Tibial nerve (tissue), 4 donors: Measurements from ENCODE around the gene KMT2B. TPM values are rescaled to one million over a fixed set of nuclear protein-coding genes. Genes with fewer than 3 reads are reported as not detected.

Source experiments
- DNase-seq, 2 donors: peaks; one replicate each; pipeline ENCODE4 v3.0.0-alpha.2; 2019; ENCODE audit warnings: low spot score in 2 of 2
- H3K27ac ChIP-seq, 4 donors: fragments of 200-600 bp; sonication (generic) in 3 of 4; one replicate each; pipeline ENCODE4 v1.5.1; 2017 to 2019; ENCODE audit warnings: mild to moderate bottlenecking in 1 of 4
- H3K27me3 ChIP-seq, 2 donors: fragments of 200-600 bp; sonication (generic) in 1 of 2; one replicate each; pipeline versions ENCODE4 v1.5.1 to v1.6.0; 2017 to 2019
- H3K36me3 ChIP-seq, 3 donors: fragments of 200-600 bp; sonication (generic); one replicate each; pipeline ENCODE4 v1.5.1; 2018 to 2019
- H3K4me1 ChIP-seq, 4 donors: fragments of 200-600 bp; sonication (generic) in 3 of 4; one replicate each; pipeline ENCODE4 v1.5.1; 2017 to 2019
- H3K4me3 ChIP-seq, 4 donors: fragments of 200-600 bp; sonication (generic) in 3 of 4; one replicate each; pipeline ENCODE4 v1.5.1; 2017 to 2019; ENCODE audit warnings: mild to moderate bottlenecking in 1 of 4, moderate library complexity in 1 of 4
- H3K9me3 ChIP-seq, 4 donors: fragments of 200-600 bp; sonication (generic) in 3 of 4; one replicate each; pipeline ENCODE4 v1.5.1; 2017 to 2019
- EP300 ChIP-seq, 2 donors: sonication (generic); formaldehyde crosslinking; IDR thresholded peaks; one replicate each; pipeline ENCODE4 v1.6.1; 2017; ENCODE audit warnings: antibody characterized with exemption in 2 of 2, mild to moderate bottlenecking in 1 of 2
- POLR2A ChIP-seq, 2 donors: fragments of 450-650 bp; IDR thresholded peaks; one replicate each; pipeline ENCODE4 v1.6.1; 2017; ENCODE audit warnings: antibody characterized with exemption in 2 of 2, mild to moderate bottlenecking in 2 of 2, moderate library complexity in 2 of 2
- WGBS, 2 donors: methylation state at CpG; one replicate each; pipeline ENCODE4 v1.1.5; 2018; 5-methylcytosine and 5-hydroxymethylcytosine counted together
- total RNA-seq, 4 donors: library from RNA; depleted of rRNA; stranded (reverse); fragments of >200 nt; gene quantifications; one replicate each; pipeline ENCODE4 v1.1.0, GENCODE V29; 2016
- TF ChIP-seq, protein P1 (sequence below), 5 experiments: fragments of 200-600 bp in 3 of 5; fragments of 450-650 bp in 2 of 5; sonication (generic) in 3 of 5; IDR thresholded peaks; one replicate each; pipeline ENCODE4 v1.5.1; 2016 to 2019; ENCODE audit warnings: antibody characterized with exemption in 5 of 5, mild to moderate bottlenecking in 3 of 5, moderate library complexity in 2 of 5

Gene KMT2B
- total RNA-seq, 4 donors from 2014 or later = 12.9 to 38.7 (median 25.5) TPM

DNA sequence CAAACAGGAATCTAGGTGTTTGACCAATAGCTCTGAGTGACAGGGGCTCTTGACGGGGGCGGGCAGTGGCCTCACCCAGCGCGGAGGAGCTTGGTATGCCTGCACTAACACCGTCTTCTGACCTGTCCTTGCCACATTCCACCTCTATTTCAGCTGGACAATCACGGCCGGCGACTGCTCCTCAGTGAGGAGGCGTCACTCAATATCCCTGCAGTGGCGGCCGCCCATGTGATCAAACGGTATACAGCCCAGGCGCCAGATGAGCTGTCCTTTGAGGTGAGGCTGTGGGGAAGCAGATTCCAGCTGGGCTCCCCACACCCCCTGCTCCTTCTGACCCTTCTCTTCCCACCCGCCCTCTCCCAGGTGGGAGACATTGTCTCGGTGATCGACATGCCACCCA is 62.3 kb downstream of the KMT2B start:
- Histone ChIP-seq H3K27me3 (no peaks in the 10 kb centered on the region), H3K36me3 (peaks cover 0 to 77% (median 0%) of the 10 kb centered on the region in 3 donors), H3K4me1 (peaks cover 0 to 24% (median 13%) of the 10 kb centered on the region in 4 donors), H3K4me3 (no peak overlapping the region), H3K27ac (no peak overlapping the region), H3K9me3 (no peaks in the 10 kb centered on the region)
- WGBS, 2 donors = 90 to 92% methylated on average over 16 of the region's 16 CpGs
- TF ChIP-seq, protein P1, sequence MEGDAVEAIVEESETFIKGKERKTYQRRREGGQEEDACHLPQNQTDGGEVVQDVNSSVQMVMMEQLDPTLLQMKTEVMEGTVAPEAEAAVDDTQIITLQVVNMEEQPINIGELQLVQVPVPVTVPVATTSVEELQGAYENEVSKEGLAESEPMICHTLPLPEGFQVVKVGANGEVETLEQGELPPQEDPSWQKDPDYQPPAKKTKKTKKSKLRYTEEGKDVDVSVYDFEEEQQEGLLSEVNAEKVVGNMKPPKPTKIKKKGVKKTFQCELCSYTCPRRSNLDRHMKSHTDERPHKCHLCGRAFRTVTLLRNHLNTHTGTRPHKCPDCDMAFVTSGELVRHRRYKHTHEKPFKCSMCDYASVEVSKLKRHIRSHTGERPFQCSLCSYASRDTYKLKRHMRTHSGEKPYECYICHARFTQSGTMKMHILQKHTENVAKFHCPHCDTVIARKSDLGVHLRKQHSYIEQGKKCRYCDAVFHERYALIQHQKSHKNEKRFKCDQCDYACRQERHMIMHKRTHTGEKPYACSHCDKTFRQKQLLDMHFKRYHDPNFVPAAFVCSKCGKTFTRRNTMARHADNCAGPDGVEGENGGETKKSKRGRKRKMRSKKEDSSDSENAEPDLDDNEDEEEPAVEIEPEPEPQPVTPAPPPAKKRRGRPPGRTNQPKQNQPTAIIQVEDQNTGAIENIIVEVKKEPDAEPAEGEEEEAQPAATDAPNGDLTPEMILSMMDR (IDR thresholded peaks at IDR 0.05) = no peak
- TF ChIP-seq POLR2A (IDR thresholded peaks at IDR 0.05) (no peak), EP300 (IDR thresholded peaks at IDR 0.05) (no peak)
- DNase-seq = no peak

DNA sequence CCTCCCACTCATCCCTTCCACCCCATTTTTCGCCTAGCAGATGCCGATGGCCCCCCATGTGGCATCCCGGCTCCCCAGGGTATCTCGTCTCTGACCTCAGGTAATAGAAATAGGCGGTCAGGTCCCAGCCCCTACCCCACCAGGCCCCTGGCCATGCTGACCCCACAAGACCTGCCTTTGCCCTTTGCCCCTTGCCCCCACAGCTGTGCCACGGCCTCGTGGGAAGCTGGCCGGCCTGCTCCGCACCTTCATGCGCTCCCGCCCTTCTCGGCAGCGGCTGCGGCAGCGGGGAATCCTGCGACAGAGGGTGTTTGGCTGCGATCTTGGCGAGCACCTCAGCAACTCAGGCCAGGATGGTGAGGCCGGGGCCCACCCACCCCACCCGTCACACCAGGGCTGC is 62.9 kb downstream of the KMT2B start:
- 89 to 92% methylated on average over 20 of the region's 20 CpGs for WGBS, 2 donors
- Histone ChIP-seq H3K36me3 (peaks cover 0 to 84% (median 0%) of the 10 kb centered on the region in 3 donors), H3K4me3 (no peak overlapping the region), H3K4me1 (peaks cover 0 to 20% (median 11%) of the 10 kb centered on the region in 4 donors), H3K9me3 (no peaks in the 10 kb centered on the region), H3K27ac (no peak overlapping the region), H3K27me3 (no peaks in the 10 kb centered on the region)
- TF ChIP-seq, protein P1 (IDR thresholded peaks at IDR 0.05) = no peak
- TF ChIP-seq EP300 (IDR thresholded peaks at IDR 0.05) (no peak), POLR2A (IDR thresholded peaks at IDR 0.05) (no peak)
- DNase-seq = no peak

DNA sequence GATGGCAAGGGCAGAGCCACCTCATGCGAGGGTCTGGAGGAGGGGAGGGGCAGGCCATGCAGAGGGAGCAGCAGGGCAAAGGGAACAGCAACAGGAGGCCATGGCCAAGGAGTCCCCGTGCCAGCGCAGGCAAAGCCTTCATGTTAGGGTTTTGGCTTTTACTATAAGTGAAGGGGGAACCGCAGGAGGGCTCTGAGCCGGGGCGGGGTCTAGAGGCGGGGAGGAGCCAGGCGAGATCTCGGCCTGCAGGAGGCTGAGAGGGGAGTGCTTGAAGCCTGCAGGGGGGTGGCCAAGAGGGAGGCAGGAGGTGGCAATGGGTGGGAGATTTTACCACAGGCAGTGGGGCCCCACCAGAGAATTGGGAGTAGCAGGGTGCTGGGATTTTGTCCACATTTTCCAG is 63.8 kb downstream of the KMT2B start:
- TF ChIP-seq, protein P1 (IDR thresholded peaks at IDR 0.05) = no peak
- TF ChIP-seq EP300 (IDR thresholded peaks at IDR 0.05) = no peak
- no peak for TF ChIP-seq POLR2A (IDR thresholded peaks at IDR 0.05)

DNA sequence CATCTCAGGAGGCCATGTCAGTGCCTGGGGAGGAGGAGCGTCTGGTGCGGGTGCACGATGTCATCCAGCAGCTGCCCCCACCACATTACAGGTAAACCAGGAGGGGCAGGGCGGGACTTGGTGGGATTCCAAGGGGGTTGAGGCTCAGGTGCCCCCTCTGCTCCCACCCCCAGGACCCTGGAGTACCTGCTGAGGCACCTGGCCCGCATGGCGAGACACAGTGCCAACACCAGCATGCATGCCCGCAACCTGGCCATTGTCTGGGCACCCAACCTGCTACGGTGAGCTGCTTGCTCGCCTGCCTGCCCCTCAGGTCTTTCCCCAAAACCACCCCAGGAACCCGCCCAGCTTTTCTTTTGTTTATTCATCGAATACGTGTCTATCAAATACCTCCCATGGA is 64.8 kb downstream of the KMT2B start:
- TF ChIP-seq POLR2A (IDR thresholded peaks at IDR 0.05) (no peak), EP300 (IDR thresholded peaks at IDR 0.05) (no peak)
- TF ChIP-seq, protein P1 (IDR thresholded peaks at IDR 0.05) = no peak
- Histone ChIP-seq H3K27me3 (no peaks in the 10 kb centered on the region), H3K36me3 (peaks cover 0 to 100% (median 0%) of the 10 kb centered on the region in 3 donors), H3K27ac (no peak overlapping the region), H3K9me3 (no peaks in the 10 kb centered on the region), H3K4me3 (no peak overlapping the region), H3K4me1 (peaks cover 0 to 2% (median 0%) of the 10 kb centered on the region in 4 donors)
- 91 to 97% methylated on average over 10 of the region's 12 CpGs for WGBS, 2 donors
- no peak for DNase-seq

More for the DNA sequence above, 63.8 kb downstream of the KMT2B start:
- Histone ChIP-seq H3K4me1 (peaks cover 0 to 11% (median 2%) of the 10 kb centered on the region in 4 donors), H3K27ac (no peak overlapping the region), H3K27me3 (no peaks in the 10 kb centered on the region), H3K4me3 (no peak overlapping the region), H3K36me3 (peaks cover 0 to 93% (median 0%) of the 10 kb centered on the region in 3 donors), H3K9me3 (no peaks in the 10 kb centered on the region)
- WGBS, 2 donors = 73 to 75% methylated on average over 9 of the region's 9 CpGs
- DNase-seq = no peak

DNA sequence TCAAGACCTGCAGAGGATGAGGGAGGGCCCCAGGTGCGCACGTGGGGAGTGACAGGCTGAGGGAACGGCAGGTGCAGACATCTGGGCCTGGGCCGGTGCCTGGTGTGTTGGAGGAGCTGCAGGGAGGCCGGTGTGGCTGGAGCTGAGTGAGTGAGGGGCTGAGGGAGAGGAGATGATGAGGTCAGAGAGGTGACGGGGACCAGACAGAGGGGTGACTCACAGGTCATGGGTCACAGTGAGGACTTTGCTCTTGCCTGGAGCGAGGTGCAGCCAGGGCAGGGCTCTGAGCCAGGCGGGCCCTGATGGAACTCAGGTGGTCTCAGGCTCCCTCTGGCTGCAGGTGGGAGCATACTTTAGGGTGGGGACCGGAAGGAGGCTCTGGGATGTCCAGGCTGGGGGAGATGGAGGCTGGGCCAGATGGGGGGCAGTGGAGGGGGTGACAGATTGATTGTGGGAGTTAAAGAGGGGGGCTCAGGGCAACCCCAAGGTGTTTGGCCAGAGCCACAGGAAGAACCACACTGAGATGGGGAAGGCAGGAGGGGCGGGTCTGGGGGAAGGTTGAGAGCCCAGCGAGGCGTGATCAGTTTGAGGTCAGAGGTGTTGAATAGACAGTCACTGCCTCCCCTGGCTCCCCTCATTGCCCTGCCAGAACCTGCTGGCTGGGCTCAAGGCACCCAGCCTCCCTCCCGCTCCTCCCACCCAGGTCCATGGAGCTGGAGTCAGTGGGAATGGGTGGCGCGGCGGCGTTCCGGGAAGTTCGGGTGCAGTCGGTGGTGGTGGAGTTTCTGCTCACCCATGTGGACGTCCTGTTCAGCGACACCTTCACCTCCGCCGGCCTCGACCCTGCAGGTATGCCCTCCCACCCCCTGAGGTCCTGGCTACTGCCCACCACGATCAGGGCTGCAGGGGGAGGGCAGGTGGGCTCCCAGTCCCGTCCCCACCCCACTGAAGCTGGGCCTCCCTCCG is 65.9 kb downstream of the KMT2B start:
- no peak overlapping the region for H3K4me3 ChIP-seq
- H3K36me3 ChIP-seq = peaks cover 0 to 96% (median 0%) of the 10 kb centered on the region in 3 donors
- no peak for DNase-seq
- no peaks in the 10 kb centered on the region for H3K9me3 ChIP-seq
- H3K4me1 ChIP-seq = no peaks in the 10 kb centered on the region
- TF ChIP-seq EP300 (IDR thresholded peaks at IDR 0.05) = no peak
- H3K27ac ChIP-seq = no peak overlapping the region
- WGBS, 2 donors = 77 to 79% methylated on average over 20 to 25 of the region's 28 CpGs
- H3K27me3 ChIP-seq = no peaks in the 10 kb centered on the region
